NCI-H1092 treated with DMSO at 0.1 percent for 48 hours (cell line): ENCODE data around the gene SLC6A12.
"Not testable (repeated sequence)": the region's sequence is repeated elsewhere in the genome, so short reads cannot be mapped to it uniquely, and the experiment has no call there.

ENCODE experiments used
- DNase-seq: peaks from one replicate; lab custom pipeline; 2025; lab: John Stamatoyannopoulos, UW

Gene SLC6A12

DNA sequence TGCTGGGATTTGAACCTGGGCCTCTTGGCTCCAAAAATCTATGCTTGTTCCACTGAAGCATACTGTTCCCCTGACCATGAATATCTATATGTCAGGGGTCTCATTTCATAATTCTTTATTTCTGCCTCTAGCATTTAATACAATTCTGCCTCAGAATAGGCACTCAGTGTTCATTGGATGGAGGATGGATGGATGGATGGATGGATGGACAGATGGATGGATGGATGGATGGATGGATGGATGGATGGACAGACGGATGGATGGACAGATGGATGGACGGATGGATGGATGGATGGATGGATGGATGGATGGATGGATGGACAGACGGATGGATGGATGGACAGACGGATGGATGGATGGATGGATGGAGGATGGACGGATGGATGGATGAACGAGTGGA lies 3.1 kb upstream of the SLC6A12 start:
- not testable (repeated sequence) for DNase-seq

DNA sequence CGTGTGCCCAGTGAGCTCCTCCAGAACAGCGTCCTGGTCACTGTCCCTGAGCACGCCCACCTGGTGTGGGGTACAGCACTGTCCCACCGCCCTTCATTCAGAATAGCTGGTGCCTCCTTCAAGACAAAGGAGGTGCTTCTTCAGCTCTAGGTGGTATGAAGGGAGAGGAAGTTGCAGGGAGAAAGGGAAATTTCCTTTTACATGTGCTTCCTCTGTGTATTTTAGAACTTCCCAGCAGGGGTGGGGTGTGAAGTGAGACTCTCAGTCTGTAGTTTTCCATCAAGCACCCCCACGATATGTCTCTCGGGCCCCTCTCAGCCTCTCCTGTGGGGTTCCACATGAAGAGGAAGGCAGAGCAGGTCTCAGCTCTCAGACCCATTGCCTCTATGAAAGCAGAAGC lies 1.2 kb upstream of the SLC6A12 start:
- no peak for DNase-seq

DNA sequence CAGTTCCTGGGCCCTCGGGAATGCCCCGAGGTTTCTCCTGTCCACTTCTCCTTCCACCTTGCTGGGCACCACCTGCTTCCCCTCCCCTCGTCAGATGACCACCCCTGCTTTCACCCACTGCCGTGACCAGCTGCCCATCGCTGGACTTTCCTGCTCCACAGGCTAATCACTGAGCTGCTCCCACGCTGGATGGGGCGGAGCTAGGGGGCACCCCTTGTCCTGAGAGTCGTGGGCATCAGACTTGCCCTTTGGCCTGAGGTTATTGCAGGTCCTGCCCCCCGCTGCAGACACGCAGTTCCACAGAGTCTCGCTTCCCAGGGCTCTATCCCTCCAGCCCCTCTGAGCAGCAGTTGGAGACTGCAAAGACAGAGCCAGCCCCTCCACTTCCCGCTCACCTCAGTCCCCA lies 427 bp downstream of the SLC6A12 start:
- no peak for DNase-seq

GRCh38 chr12:212715-213526 lies 1.0 kb downstream of the SLC6A12 start:
- DNase-seq, result no peak

- DNase-seq, result no peak
Observed at GRCh38 chr12:212415-212714, 1.6 kb downstream of the SLC6A12 start.

- DNase-seq, result no peak
Observed at GRCh38 chr12:211639-212414, 2.1 kb downstream of the SLC6A12 start.

DNA sequence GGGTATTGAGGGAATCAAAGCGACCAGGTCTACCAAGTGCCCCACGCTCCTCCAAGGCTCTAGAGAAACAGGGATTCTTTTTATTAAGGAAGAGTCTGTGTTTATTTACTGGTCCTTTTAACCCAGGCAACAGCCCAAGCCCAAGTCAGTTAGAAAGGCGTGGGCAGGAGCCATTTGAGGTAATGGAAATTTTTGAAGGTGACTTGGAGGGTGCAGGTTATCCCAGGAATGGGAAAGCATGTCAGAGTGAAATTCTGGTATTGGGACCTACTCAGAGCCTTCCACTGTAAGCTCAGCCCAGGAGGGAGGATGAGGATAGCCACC lies 2.9 kb downstream of the SLC6A12 start:
- no peak for DNase-seq

- DNase-seq, result no peak
Observed at GRCh38 chr12:210277-211141, 3.4 kb downstream of the SLC6A12 start.

DNA sequence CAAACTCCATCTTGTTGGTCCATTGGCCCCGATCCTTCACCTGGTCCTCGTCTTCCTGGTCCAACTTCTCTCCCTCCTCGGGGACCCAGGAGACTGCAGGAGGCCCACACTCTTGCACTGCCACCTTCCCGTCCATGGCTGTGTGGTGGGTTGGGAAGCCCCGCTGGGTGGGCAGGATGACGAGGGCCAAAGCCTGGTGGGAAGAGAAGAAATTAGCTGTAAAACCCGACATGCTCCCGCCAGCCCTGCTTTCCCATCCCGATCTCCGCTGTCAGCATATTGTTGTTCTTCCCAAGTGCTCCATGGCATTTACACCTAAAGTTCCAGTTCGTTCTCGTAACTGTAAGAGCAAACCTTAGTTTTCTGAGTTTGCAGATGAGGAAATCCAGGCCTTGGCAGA lies 4.1 kb downstream of the SLC6A12 start:
- DNase-seq, result no peak

GRCh38 chr12:209246-209645 lies 4.7 kb downstream of the SLC6A12 start:
- no peak for DNase-seq

DNA sequence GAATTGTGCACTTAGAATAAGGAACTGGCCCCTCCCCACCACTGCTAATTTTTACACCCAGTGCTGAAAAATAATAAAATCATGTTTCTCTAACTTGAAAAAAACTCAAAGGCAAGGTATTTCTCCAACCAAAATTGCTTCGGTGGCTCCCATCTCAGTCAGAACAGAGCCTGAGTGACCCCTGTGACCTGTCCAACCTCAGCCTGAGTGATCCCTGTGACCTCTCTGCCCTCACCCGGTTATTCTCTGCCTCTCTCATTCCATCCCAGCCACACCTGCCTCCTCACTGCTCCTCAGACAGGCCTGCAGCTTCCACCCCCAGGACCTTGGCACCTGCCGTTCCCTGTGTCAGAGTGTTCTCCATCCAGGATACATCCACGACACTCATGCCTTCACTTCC lies 5.1 kb downstream of the SLC6A12 start:
- DNase-seq, result no peak

GRCh38 chr12:207804-208203 lies 6.2 kb downstream of the SLC6A12 start:
- no peak for DNase-seq

- DNase-seq, result no peak
Observed at GRCh38 chr12:206746-207440, 7.1 kb downstream of the SLC6A12 start.

- no peak for DNase-seq
Observed at GRCh38 chr12:205026-205425, 8.9 kb downstream of the SLC6A12 start.

DNA sequence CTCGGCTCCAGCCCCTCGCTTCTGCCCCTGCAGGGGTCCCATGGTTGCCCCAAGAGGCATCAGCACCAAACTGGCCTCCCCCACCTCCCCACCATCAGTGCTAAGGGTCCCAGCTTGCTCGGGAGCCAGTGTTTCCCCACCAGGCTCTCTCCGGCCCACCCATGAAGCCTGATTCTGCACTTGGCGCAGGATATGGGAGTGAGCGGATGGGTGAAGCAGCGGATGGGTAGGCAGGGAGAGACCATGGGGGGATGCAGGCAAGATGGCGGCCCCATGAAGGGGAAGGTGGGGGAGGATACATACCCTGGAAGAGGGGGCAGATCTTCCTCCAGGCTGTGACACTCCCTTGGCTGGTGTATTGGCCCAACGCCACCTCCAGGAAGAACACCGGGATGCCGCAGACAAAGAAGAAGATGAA lies 9.7 kb downstream of the SLC6A12 start:
- DNase-seq, result no peak

DNA sequence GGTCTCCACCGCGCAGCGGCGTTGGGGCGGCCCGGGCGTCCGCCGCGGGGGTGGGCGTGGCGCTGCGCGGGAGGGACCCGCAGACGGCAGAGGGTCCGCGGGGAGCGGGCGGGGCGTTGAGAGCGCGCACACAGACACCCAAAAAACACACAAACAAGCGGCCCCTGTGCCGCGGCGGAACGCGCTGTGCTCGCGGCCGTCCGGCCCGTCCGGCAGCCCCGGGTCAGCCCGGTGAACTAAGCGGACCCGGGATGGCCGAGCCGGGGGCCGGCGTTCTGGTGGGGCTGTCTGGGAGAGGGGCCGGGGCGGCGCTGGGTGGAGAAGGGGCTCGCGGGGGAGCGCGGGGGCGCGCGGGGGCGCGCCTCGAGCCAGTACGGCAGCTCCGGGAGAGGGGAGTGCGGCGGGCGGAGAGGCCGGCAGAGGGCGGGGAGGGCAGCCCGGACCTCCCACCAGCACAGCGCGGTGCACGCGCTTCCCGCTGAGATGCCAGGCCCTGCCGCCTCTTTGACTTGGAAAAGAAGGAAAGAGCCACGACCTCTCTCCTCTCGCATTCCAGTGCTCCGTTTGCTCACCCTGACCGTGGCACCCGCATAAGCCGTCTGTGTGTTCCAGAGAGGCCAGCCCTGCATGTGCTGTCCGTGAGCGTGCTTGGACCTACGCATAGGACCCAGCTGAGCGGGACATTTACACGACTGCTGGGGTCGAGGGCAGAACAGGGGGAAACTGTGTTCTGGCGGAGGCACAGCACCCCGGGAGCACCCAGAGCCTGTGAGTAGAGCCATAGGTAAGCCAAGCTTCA lies 10.3 kb downstream of the SLC6A12 start:
- peak; percentile 45 for DNase-seq

DNA sequence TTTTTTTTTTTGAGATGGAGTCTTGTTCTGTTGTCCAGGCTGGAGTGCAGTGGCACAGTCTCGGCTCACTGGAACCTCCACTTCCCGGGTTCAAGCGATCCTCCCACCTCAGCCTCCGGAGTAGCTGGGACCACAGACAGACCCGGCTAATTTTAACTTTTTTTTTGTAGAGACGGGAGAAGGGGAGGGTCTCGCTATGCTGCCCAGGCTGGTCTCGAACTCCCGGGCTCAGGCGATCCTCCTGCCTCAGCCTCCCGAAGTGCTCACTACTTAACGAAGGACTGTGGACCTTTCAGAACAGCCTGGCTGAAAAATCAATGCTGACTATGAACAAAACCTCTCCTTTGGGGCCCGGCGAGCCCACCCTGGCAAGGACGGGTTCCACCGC lies 10.9 kb downstream of the SLC6A12 start:
- DNase-seq, result no peak

DNA sequence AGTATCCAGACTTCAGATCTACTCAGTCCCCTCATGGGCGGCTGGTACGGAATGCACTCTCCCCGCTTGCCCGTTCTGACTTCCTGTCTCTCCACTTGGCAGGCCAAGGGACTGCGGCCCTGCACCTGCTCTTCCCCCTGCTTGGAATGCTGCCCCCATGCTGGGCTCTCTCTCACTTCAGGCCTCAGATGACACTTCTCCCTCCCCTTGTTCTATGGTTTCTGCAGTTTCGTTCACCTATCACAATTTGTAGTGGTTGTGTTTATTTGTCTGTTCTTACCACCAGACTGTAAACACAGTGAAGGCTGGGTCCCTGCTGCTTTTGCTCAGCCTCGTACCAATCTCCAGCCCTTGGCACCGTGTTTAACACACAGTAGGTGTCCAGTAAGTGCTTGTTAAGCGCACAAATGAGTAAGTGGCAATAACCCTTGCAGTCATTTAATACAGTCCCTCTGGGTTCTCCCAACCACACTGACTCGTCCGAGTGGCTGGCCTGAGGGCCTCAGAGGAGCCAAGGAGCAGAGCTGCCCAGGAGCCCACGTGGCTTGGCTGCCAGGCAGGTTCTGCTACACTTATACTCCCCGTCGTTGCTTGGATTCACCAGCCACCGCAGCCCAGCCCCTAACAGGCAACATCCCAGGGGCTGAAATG lies 11.8 kb downstream of the SLC6A12 start:
- DNase-seq, result peak; percentile 86

- DNase-seq, result no peak
Observed at GRCh38 chr12:201361-201760, 12.6 kb downstream of the SLC6A12 start.

- no peak for DNase-seq
Observed at GRCh38 chr12:198705-199104, 15.3 kb downstream of the SLC6A12 start.
